HepG2 (cell line): ENCODE results near the gene MAN2A2. TPM values are rescaled to one million over a fixed set of nuclear protein-coding genes. Genes with fewer than 3 reads are reported as not detected.
A peak's percentile ranks its signal among the peaks of the same experiment; 100 is the strongest.

Experiments
- ATF7-NPFF ChIP-seq: sonication (generic); formaldehyde crosslinking; IDR thresholded peaks from 2 replicates; pipeline ENCODE4 v1.8.1; 2023; ENCODE audit warnings: mild to moderate bottlenecking, low read depth, missing genetic modification reagents, moderate library complexity
- IKZF4 ChIP-seq: sonication (generic); formaldehyde crosslinking; IDR thresholded peaks from 2 replicates; pipeline ENCODE4 v1.5.1; 2020; ENCODE audit warnings: borderline replicate concordance, mild to moderate bottlenecking, low read depth, missing genetic modification reagents; ENCODE audit errors: not compliant biosample characterization
- NR0B2 ChIP-seq: sonication (generic); formaldehyde crosslinking; IDR thresholded peaks from 2 replicates; pipeline ENCODE4 v1.4.0; 2020; ENCODE audit warnings: mild to moderate bottlenecking, missing genetic modification reagents
- PTBP1 ChIP-seq: fragments of 200-400 bp; formaldehyde crosslinking; IDR thresholded peaks from 2 replicates; pipeline ENCODE4 v1.6.1; 2018; ENCODE audit warnings: low read length, low read depth; ENCODE audit not compliant: poor library complexity, severe bottlenecking
- RNF219 ChIP-seq: sonication (generic); formaldehyde crosslinking; IDR thresholded peaks from 2 replicates; pipeline ENCODE4 v1.5.0; 2020; ENCODE audit warnings: mild to moderate bottlenecking, missing genetic modification reagents
- SNAPC2 ChIP-seq: sonication (generic); formaldehyde crosslinking; IDR thresholded peaks from 2 replicates; pipeline ENCODE4 v1.8.1; 2022; ENCODE audit warnings: mild to moderate bottlenecking, missing genetic modification reagents
- TFDP2 ChIP-seq: sonication (generic); formaldehyde crosslinking; IDR thresholded peaks from 2 replicates; pipeline ENCODE4 v1.4.0; 2020; ENCODE audit warnings: missing genetic modification reagents
- ZBTB2 ChIP-seq: sonication (generic); formaldehyde crosslinking; IDR thresholded peaks from 2 replicates; pipeline ENCODE4 v1.8.0; 2022; ENCODE audit warnings: low read depth, missing genetic modification reagents
- ZNF142 ChIP-seq: sonication (generic); formaldehyde crosslinking; IDR thresholded peaks from 2 replicates; pipeline ENCODE4 v1.4.0; 2020; ENCODE audit warnings: missing genetic modification reagents
- ZNF572 ChIP-seq: sonication (generic); formaldehyde crosslinking; IDR thresholded peaks from 2 replicates; pipeline ENCODE4 v1.5.1; 2020; ENCODE audit warnings: mild to moderate bottlenecking, missing genetic modification reagents
- ZNF607 ChIP-seq: sonication (generic); formaldehyde crosslinking; IDR thresholded peaks from 2 replicates; pipeline ENCODE4 v1.5.1; 2020; ENCODE audit warnings: missing genetic modification reagents, mild to moderate bottlenecking, borderline replicate concordance
- ZXDC ChIP-seq: sonication (generic); formaldehyde crosslinking; IDR thresholded peaks from 2 replicates; pipeline ENCODE4 v1.5.0; 2020; ENCODE audit warnings: mild to moderate bottlenecking, missing genetic modification reagents
- polyA plus RNA-seq, 8 experiments: library from polyadenylated mRNA; depleted of rRNA in 3 of 8; stranded (reverse) in 7 of 8; unstranded in 1 of 8; fragments of >200 nt; fragmentation: Illumina TruSeq in 4 of 8; extraction: Trizol in 4 of 8; gene quantifications; 2 replicates each; pipeline versions ENCODE4 v1.2.1 to v1.2.3, GENCODE V29; 2011 to 2016; ENCODE audit warnings: low read depth in 4 of 8, missing spikeins in 1 of 8, mixed read lengths in 1 of 8; ENCODE audit not compliant: insufficient read depth in 1 of 8
- total RNA-seq, 5 experiments: library from RNA; depleted of rRNA; stranded (reverse); fragments of >200 nt; fragmentation: Illumina TruSeq; extraction: Trizol; gene quantifications; 2 replicates each; pipeline ENCODE4 v1.2.3, GENCODE V29; 2016; ENCODE audit warnings: low read depth in 1 of 5

MAN2A2 gene
- total and polyA plus RNA-seq, 2 of the 13 experiments (the other 11 are each of a cell fraction or from before 2014, with no cell fraction given), result 17.5 to 51.5 TPM

- TF ChIP-seq ZNF142 (no peak), RNF219 (no peak), ZNF607 (no peak), TFDP2 (CRISPR knock-in tag) (0 out of 2 replicates have a peak, but pooled peaks have one; percentile 21), ZNF572 (0 out of 2 replicates have a peak, but pooled peaks have one; percentile 50), IKZF4 (CRISPR knock-in tag) (peak; percentile 57), ATF7-NPFF (no peak), PTBP1 (no peak), ZBTB2 (CRISPR knock-in tag) (no peak), NR0B2 (CRISPR knock-in tag) (no peak), SNAPC2 (no peak), ZXDC (CRISPR knock-in tag) (no peak)
Measured at GRCh38 chr15:90893175-90894090, 9.7 kb upstream of the MAN2A2 start (continued).
